Left ventricle myocardium inferior (tissue), 1 donor: Measurements from ENCODE around the gene EPHA3. TPM values are rescaled to one million over a fixed set of nuclear protein-coding genes. Genes with fewer than 3 reads are reported as not detected.

Experiments used
- DNase-seq: peaks from one replicate; pipeline ENCODE4 v3.0.0-alpha.2; 2020
- H3K27ac ChIP-seq: fragments of 200-600 bp; replicated peaks from 2 replicates; pipeline ENCODE4 v1.8.0; 2021
- H3K27me3 ChIP-seq: fragments of 200-600 bp; 2 replicates; pipeline ENCODE4 v1.8.0; 2021; ENCODE audit warnings: low read depth
- H3K36me3 ChIP-seq: fragments of 200-600 bp; 2 replicates; pipeline ENCODE4 v1.8.0; 2021
- H3K4me1 ChIP-seq: fragments of 200-600 bp; 2 replicates; pipeline ENCODE4 v1.8.0; 2021
- H3K4me3 ChIP-seq: fragments of 200-600 bp; 2 replicates; pipeline ENCODE4 v1.8.0; 2021; ENCODE audit warnings: mild to moderate bottlenecking, moderate library complexity
- H3K9me3 ChIP-seq: fragments of 200-600 bp; replicated peaks from 2 replicates; pipeline ENCODE4 v1.8.0; 2021
- intact Hi-C: fragments of 100-400 bp; cut with micrococcal nuclease; formaldehyde crosslinking; loops from one replicate; pipeline ENCODE4 v1.11.0; 2022
- total RNA-seq: library from RNA; stranded (reverse); fragmentation: NEBNext Ultra II Directional; extraction: Animal tissue kit (Norgen Biotek cat#: 25700); gene quantifications from one replicate; pipeline ENCODE4 v1.2.1, GENCODE V29; 2021
- TF ChIP-seq, protein P1 (sequence below): fragments of 200-600 bp; IDR thresholded peaks from 2 replicates; pipeline ENCODE4 v1.8.0; 2021; ENCODE audit warnings: antibody characterized with exemption, mild to moderate bottlenecking, borderline replicate concordance
- donor health status: DM: no; HTN: yes; CAD: no; lungs with severe emphysema.

Gene EPHA3
- total RNA-seq, 1 donor from 2014 or later = 3.5 TPM

DNA sequence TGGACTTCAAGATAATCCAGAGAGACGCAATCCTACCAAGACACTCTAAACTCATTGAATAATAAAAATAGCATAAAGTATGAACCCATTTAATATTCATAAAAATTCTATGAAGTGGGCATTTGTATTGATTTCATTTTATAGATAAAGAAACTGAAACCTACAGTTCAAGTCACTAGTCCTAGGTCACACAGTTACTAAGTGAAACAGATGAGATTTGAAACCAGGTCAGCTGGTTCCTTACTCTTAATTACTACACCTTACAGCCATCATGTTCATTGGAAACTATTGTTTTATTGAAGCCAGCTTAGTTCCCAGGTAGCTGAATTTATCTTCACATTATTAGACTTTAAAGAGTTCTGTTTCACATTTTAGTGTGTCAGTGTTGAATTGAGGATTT is 158.7 kb downstream of the EPHA3 start:
- Histone ChIP-seq H3K9me3 (no peaks in the 10 kb centered on the region), H3K4me3 (no peak overlapping the region), H3K4me1 (no peaks in the 10 kb centered on the region), H3K27ac (no peak overlapping the region), H3K36me3 (no peaks in the 10 kb centered on the region), H3K27me3 (no peaks in the 10 kb centered on the region)
- intact Hi-C loops = no loop called here
- TF ChIP-seq, protein P1, sequence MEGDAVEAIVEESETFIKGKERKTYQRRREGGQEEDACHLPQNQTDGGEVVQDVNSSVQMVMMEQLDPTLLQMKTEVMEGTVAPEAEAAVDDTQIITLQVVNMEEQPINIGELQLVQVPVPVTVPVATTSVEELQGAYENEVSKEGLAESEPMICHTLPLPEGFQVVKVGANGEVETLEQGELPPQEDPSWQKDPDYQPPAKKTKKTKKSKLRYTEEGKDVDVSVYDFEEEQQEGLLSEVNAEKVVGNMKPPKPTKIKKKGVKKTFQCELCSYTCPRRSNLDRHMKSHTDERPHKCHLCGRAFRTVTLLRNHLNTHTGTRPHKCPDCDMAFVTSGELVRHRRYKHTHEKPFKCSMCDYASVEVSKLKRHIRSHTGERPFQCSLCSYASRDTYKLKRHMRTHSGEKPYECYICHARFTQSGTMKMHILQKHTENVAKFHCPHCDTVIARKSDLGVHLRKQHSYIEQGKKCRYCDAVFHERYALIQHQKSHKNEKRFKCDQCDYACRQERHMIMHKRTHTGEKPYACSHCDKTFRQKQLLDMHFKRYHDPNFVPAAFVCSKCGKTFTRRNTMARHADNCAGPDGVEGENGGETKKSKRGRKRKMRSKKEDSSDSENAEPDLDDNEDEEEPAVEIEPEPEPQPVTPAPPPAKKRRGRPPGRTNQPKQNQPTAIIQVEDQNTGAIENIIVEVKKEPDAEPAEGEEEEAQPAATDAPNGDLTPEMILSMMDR = no peak
- no peak for DNase-seq

DNA sequence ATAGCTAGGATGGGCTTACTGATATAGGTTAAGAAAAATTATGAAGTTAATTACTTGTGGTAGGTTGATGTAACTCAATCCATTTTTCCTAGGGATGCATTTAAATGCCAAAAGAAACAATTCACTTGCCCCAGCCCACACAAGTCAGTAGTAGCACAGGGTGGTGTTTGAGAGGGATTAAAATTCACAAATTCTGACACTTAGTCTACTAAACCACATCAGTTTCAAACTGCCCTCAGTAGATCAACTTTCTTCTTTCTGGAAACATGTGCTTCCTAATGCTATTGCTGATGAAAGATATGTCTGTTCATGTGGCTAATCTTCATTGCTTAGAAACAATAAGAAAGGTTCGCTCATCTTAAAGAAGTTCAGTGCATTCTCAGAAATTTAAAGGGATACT is 160.6 kb downstream of the EPHA3 start:
- no peaks in the 10 kb centered on the region for H3K9me3 ChIP-seq
- no peak for DNase-seq
- no peaks in the 10 kb centered on the region for H3K36me3 ChIP-seq
- no peaks in the 10 kb centered on the region for H3K27me3 ChIP-seq
- H3K27ac ChIP-seq = no peak overlapping the region
- TF ChIP-seq, protein P1 = no peak
- H3K4me3 ChIP-seq = no peak overlapping the region
- intact Hi-C loops = no loop called here
- H3K4me1 ChIP-seq = no peaks in the 10 kb centered on the region

DNA sequence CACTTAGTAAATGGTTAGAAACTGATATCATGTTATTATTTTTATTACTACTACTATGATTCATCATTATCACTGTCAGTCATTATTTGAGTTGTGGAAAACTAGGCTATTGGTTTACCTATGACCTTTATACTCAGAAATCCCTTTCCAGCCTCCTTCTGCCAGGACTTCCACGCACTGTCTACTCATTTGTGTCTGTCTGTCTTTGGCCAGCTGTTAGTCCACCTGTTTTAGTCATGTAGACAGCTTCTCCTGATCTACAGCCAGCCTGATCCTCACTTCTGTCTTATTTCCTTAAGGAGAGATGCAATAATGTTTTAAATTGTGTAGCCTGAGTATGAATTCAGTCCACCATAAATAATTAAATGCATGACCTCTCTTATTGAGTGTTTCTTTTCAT is 162.8 kb downstream of the EPHA3 start:
- H3K4me1 ChIP-seq = no peaks in the 10 kb centered on the region
- H3K27me3 ChIP-seq = no peaks in the 10 kb centered on the region
- DNase-seq = no peak
- intact Hi-C loops = no loop called here
- no peaks in the 10 kb centered on the region for H3K9me3 ChIP-seq
- no peak overlapping the region for H3K4me3 ChIP-seq
- H3K36me3 ChIP-seq = no peaks in the 10 kb centered on the region
- TF ChIP-seq, protein P1 = no peak
- H3K27ac ChIP-seq = no peak overlapping the region

DNA sequence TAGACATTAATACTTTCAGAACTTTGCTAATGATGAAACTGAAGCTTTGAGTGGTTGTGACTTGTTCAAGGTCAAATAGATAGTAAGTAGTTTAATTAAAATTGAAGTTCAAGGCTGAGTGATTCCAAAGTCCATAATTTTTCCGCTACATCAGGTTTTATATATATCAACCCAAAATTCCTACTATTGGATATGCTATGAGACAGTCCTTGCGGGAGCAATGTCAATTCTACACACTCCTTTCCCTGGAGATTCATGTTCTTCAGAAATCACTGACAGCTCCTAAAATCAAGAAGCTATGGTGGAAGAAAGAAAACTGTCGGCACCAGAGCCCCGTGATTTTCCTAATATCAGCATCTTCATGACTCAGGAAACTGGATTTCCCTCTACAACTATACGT is 167.6 kb downstream of the EPHA3 start:
- TF ChIP-seq, protein P1 = no peak
- intact Hi-C loops = no loop called here
- H3K36me3 ChIP-seq = no peaks in the 10 kb centered on the region
- no peaks in the 10 kb centered on the region for H3K4me1 ChIP-seq
- no peaks in the 10 kb centered on the region for H3K9me3 ChIP-seq
- H3K27me3 ChIP-seq = no peaks in the 10 kb centered on the region
- H3K27ac ChIP-seq = no peak overlapping the region
- H3K4me3 ChIP-seq = no peak overlapping the region
- no peak for DNase-seq

DNA sequence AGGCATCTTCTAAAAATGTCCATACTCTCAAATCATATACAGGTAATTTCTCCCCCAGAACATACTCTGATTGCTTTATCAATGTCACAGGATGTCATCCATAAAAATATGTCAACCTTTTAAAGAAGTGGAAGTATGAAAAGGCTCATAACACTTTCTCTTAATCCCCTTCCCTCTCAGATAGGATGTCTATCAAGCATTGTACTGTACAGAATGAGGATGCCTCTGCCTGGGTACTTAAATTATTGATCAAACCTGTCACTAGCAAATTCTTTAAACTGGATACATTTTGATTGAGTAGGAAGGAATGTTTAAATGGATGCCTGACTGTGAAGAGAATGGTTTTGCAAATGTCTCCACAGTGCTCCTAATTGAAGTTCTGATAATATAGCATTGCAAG is 168.7 kb downstream of the EPHA3 start:
- Histone ChIP-seq H3K27me3 (no peaks in the 10 kb centered on the region), H3K4me1 (no peaks in the 10 kb centered on the region), H3K27ac (no peak overlapping the region), H3K36me3 (no peaks in the 10 kb centered on the region), H3K4me3 (no peak overlapping the region), H3K9me3 (no peaks in the 10 kb centered on the region)
- TF ChIP-seq, protein P1 = no peak
- no peak for DNase-seq
- intact Hi-C loops = no loop called here
